OCI-M2 (cell line): ENCODE measurements around the gene FBXO42.
A peak's percentile ranks its signal among the peaks of the same experiment; 100 is the strongest.
"Not testable (repeated sequence)": the region's sequence is repeated elsewhere in the genome, so short reads cannot be mapped to it uniquely, and the experiment has no call there.

ENCODE experiments used
- DNase-seq: peaks from one replicate; lab custom pipeline; 2025; ENCODE audit not compliant: unreplicated experiment; lab: John Stamatoyannopoulos, UW

FBXO42 gene

GRCh38 chr1:16222716-16223115 is 129.6 kb downstream of the FBXO42 start:
- not testable (repeated sequence) for DNase-seq

GRCh38 chr1:16221499-16221898 is 130.8 kb downstream of the FBXO42 start:
- no peak for DNase-seq

- no peak for DNase-seq
Measured at GRCh38 chr1:16219968-16220500, 132.2 kb downstream of the FBXO42 start.

GRCh38 chr1:16218674-16219071 is 133.6 kb downstream of the FBXO42 start:
- no peak for DNase-seq

- DNase-seq, result no peak
Measured at GRCh38 chr1:16218014-16218673, 134.1 kb downstream of the FBXO42 start.

GRCh38 chr1:16217061-16217785 is 135.1 kb downstream of the FBXO42 start:
- peak; percentile 30 for DNase-seq

GRCh38 chr1:16215882-16216753 is 136.2 kb downstream of the FBXO42 start:
- peak; percentile 71 for DNase-seq

GRCh38 chr1:16215240-16215639 is 137.0 kb downstream of the FBXO42 start:
- not testable (repeated sequence) for DNase-seq

- not testable (repeated sequence) for DNase-seq
Measured at GRCh38 chr1:16213544-16213943, 138.7 kb downstream of the FBXO42 start.

- DNase-seq, result no peak
Measured at GRCh38 chr1:16213013-16213412, 139.3 kb downstream of the FBXO42 start.

- no peak for DNase-seq
Measured at GRCh38 chr1:16212251-16212961, 139.9 kb downstream of the FBXO42 start, which contains the start of gene ARHGEF19. Gene ARHGEF19 (minus strand): TSS chr1:16212652. CDS start chr1:16209054, 3,598 bp downstream.

- no peak for DNase-seq
Measured at GRCh38 chr1:16211824-16212223, 140.5 kb downstream of the FBXO42 start.

- no peak for DNase-seq
Measured at GRCh38 chr1:16210581-16210980, 141.7 kb downstream of the FBXO42 start.

- DNase-seq, result no peak
Measured at GRCh38 chr1:16209847-16210407, 142.4 kb downstream of the FBXO42 start.

- no peak for DNase-seq
Measured at GRCh38 chr1:16209132-16209846, 143.0 kb downstream of the FBXO42 start.

GRCh38 chr1:16208270-16208987 is 143.9 kb downstream of the FBXO42 start:
- no peak for DNase-seq

GRCh38 chr1:16207318-16208269 is 144.7 kb downstream of the FBXO42 start:
- no peak for DNase-seq
